Bladder microvascular endothelial cell (primary cell): ENCODE data around the gene GRK6. TPM values are rescaled to one million over a fixed set of nuclear protein-coding genes. Genes with fewer than 3 reads are reported as not detected.

Source experiments
- total RNA-seq: library from RNA; depleted of rRNA; stranded (reverse); fragments of >200 nt; gene quantifications from 2 replicates; pipeline ENCODE4 v1.2.3, GENCODE V29; 2014

GRK6 gene
- 21.2 and 30.5 TPM in 2 replicates for total RNA-seq

DNA sequence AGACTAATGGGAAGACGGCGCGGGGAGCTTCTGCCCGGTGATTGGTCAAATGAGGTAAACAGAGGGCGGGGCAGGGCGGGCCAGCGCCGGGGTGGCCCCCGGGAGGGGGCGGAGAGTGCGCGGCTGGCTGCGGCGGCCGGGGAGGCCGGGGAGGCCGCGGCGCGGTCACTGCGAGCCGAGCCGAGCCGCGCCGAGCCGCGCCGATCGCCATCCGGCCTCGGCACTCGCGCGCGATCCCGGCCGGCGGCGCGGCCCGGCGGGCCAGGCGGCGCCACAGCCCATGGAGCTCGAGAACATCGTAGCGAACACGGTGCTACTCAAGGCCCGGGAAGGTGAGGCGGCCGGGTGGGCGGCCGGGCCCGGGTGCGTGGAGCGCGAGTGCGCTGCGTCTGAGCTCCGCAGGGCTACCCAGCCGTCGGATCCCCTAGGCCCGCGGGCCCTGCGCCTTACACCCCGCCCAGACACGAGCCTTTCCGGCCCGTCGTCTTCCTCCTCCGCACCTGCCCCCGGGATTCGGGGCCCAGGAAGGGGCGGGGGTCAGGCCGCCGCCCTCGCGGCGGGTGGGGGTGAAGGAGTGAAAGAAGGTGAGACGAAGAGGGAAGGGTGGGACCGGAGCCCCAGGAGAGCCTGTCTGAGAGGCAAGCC, at the start of gene GRK6:
Gene GRK6, plus strand, starts transcription at position 111 of the 645 bp plus-strand sequence. Its CDS starts 170 bp downstream, at position 281.

DNA sequence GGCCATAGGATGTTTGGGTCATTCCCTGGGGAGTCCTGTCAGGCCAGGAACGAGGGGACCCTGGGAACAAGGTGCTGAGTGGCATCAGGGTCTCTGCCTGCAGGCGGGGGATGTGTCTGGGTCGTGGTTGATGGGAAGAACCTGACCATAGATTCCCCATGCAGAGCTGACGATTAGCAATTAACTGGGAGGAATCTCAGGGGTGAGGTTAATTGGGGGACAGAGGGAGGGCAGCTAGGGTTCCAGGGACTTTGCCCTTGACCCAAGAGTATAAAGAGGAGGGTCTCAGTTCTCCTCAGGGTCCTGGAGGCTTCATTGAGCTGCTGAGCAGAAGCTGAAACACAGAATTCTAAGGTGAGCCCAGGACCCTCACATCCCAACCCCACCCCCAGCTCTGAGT, 42.3 kb upstream of the GRK6 start, which contains the start of gene SLC34A1:
Gene SLC34A1, plus strand, starts transcription at position 301 of the 400 bp plus-strand sequence. CDS start 1,308 bp downstream, outside the sequence.

DNA sequence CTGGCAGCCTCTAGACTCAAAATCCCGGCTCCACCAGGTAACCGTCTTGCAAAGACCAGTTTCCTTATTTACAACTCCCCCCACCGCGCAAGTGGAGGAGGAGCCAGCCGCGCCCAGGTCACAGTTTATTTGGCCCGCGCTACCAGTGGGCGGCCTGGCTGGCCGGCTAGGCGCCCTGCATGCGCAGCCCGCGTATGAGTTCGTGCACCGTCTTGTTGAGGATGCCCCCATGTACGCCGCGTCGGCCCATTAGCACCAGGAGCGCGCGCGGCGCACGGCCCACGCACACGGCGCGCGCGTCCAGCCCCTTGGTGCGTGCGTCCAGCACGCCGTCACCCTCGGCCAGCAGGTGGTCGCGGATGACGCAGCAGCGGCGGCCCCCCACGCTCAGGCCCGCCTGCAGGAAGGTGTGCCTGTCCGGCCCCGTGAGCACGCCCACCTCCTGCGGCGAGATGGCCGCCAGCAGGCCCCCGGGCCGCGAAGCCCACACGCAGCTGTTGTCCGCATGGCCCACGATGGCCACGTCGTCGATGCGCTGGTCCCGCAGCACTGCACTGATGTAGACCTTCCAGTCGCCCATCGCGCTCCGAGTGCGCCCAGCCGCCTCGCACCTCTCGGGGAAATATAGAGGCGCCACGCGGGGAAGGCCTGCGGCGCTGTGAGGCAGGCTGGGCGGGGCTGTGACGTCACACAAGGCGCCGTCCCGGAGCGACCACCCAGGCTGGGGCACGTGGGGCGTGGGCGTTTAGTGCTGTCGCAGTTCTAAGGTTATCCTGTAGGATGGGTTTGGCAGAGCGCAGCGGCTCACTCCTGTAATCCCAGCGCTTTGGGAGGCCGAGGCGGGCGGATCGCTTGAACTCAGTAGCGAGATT, 26.2 kb upstream of the GRK6 start, which contains the start of gene PFN3:
Gene PFN3, minus strand, starts transcription at position 665 of the 872 bp plus-strand sequence. Its CDS starts 85 bp downstream, at position 580.

DNA sequence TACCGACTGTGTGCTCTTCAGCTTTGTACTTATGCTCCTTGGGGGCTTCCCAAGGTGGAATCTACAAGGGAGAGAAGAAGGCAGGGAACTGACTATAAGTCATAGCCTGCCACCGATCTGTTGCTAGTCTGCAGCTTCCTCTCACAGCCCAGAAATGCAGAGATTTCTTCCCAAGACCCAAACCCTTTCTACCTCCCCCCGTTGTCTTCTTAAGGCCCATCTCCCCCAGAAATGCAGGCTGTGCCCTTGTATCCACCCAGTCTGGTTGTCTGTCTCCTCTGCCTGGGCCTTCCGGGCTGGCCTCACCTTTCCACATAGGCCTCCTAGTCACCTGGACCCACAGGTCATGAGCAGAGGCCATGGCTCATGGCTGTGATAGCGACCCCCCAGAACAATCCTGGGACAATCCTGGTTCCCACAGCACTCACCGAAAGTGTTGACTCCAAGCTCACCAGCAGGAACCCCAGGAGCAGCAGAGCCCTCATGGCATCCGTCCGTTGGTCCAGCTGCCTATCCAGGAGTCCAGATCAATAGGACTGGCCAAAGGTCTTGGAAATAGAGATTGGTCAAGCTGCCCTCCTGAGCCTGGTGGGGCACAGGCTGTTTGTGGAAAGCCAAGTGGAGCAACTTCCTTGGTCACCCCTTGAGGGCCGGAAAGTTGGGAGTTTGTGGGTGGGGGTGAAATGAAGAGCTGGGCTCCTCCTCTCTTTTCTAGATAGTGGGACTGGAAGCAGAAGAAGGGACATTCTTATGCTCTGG, 17.3 kb upstream of the GRK6 start, which contains the start of gene F12:
Gene F12, minus strand, starts transcription at position 522 of the 759 bp plus-strand sequence. Its CDS starts 37 bp downstream, at position 485.

DNA sequence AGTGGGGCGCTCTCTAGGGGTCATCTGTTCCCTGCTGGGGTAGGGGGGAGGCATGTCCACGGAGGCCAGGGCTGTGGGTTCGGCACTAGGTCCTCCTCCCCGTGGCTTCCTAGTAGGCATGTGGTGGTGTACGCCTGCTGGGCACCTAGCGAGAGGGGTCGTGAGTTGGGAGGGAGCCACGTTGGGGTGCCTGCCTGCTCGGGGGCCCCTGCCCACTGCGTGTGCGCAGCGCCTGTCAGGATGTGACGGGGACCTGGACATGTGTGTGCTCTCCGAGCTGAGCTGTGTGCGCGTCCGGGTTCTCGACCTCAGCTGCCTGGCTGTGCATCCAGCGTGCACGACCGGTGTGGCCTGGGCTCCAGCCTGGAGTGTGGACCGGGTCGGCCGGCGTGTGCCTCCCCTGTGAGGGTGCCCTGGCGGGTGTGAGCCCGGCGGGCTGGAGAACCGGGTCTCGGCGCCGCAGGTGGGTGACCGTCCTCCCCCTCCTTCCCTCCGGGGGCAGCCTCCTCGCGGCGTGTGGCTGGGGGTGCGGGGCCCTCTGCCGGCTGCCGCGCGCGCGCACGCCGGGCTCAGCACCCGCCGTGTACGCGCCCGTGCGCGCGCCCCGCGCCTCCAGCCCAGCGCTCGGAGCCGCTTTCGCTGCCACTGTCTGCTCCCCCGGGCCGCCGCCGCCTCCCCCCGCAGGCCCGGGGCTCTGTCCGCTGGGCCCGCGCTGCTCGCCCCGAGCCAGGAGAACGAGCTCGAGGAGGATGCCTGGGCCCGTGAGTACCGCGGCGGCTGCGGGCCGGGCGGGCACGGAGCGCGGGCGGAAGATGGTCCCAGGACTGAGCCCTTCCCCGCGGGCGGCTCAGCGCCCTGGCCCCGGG, 20.0 kb downstream of the GRK6 start, which contains the start of gene PRR7:
Gene PRR7, plus strand, starts transcription at position 615 of the 866 bp plus-strand sequence. CDS start 8,254 bp downstream, outside the sequence.

DNA sequence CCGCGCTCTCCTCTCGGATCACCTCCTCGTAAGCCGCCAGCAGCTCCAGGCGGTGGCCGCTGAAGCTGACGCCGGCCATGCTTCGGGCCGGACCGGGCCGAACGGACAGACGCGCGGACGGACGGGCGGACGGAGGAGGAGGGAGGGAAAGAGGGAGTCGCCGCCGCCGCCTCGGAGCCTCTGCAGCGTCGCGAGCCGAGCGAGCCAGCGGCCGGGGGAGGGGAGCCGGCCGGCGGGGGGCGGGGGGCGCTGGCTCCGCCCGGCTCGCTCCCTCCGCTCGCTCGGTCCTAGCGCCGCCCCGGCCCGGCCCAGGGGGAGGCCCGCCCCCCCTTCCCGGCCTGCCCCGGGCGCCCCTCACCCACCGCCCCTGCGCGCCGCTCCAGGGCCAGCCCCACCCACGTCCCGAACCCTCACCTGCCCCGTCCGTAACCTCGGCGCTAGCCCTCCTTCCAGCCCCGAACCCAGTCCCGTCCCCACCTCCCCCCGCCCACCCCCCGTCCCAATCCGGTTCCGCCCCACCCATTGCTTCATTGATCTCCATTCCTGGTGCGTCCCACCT, 47.0 kb downstream of the GRK6 start, which contains the start of gene DBN1:
Gene DBN1, minus strand, starts transcription at position 192 of the 559 bp plus-strand sequence. Its CDS starts 113 bp downstream, at position 79.

Other genes starting within 250 kb of the GRK6 start
- gene RAB24, start 123.0 kb upstream of the GRK6 start, total RNA-seq: 15.7 and 16.1 TPM in 2 replicates
- gene PRELID1, start 122.9 kb upstream of the GRK6 start, total RNA-seq: 104 and 118 TPM in 2 replicates
- gene MXD3, start 114.8 kb upstream of the GRK6 start, total RNA-seq: 18.1 and 26.1 TPM in 2 replicates
- gene LMAN2, start 75.0 kb upstream of the GRK6 start, total RNA-seq: 332 and 421 TPM in 2 replicates
- 2.0 and 6.0 TPM in 2 replicates for gene RGS14, start 68.8 kb upstream of the GRK6 start, total RNA-seq
- not detected in 2 replicates for gene SLC34A1, start 42.2 kb upstream of the GRK6 start, total RNA-seq
- gene PFN3, start 26.0 kb upstream of the GRK6 start, total RNA-seq: not detected in 2 replicates
- gene F12, start 17.1 kb upstream of the GRK6 start, total RNA-seq: 0.69 and 1.3 TPM in 2 replicates
- 1.6 TPM in 2 replicates for gene PRR7, start 20.1 kb downstream of the GRK6 start, total RNA-seq
- gene DBN1, start 47.0 kb downstream of the GRK6 start, total RNA-seq: 98.1 and 207 TPM in 2 replicates
- 34.5 and 79.9 TPM in 2 replicates for gene PDLIM7, start 70.9 kb downstream of the GRK6 start, total RNA-seq
- 3.4 and 4.5 TPM in 2 replicates for gene DOK3, start 83.2 kb downstream of the GRK6 start, total RNA-seq
- 86.0 and 127 TPM in 2 replicates for gene DDX41, start 90.3 kb downstream of the GRK6 start, total RNA-seq
- 12.6 and 25.1 TPM in 2 replicates for gene FAM193B, start 127.9 kb downstream of the GRK6 start, total RNA-seq
- 128 and 228 TPM in 2 replicates for gene TMED9, start 165.5 kb downstream of the GRK6 start, total RNA-seq
- 18.1 and 29.5 TPM in 2 replicates for gene B4GALT7, start 173.5 kb downstream of the GRK6 start, total RNA-seq